ENCODE results near the gene CD300C.

GRCh38 chr17:74497471-74497870 lies 48.4 kb downstream of the CD300C start:
- TF ChIP-seq CTCF (IDR thresholded peaks at IDR 0.05) = no peak
- no peak for TF ChIP-seq POLR2A (IDR thresholded peaks at IDR 0.05)
